CD4-positive, alpha-beta T cell treated with Interleukin-15 for 1 hour (primary cell): ENCODE data around the gene SGPL1.
"Not testable (repeated sequence)": the region's sequence is repeated elsewhere in the genome, so short reads cannot be mapped to it uniquely, and the experiment has no call there.

Source experiments
- DNase-seq: peaks from one replicate; pipeline ENCODE4 v3.0.0-alpha.2; 2020

The SGPL1 gene

GRCh38 chr10:70815504-70816219 lies at the start of gene SGPL1:
Gene SGPL1, plus strand, starts transcription at chr10:70815948. Its CDS starts 906 bp downstream, at chr10:70816854.
- peak; percentile 81 for DNase-seq

GRCh38 chr10:70768026-70768685 lies 47.6 kb upstream of the SGPL1 start:
- not testable (repeated sequence) for DNase-seq

GRCh38 chr10:70769121-70769520 lies 46.6 kb upstream of the SGPL1 start:
- no peak for DNase-seq

GRCh38 chr10:70770001-70770400 lies 45.7 kb upstream of the SGPL1 start:
- no peak for DNase-seq

- DNase-seq = not testable (repeated sequence)
Observed at GRCh38 chr10:70770516-70770915, 45.2 kb upstream of the SGPL1 start.

GRCh38 chr10:70771311-70772194 lies 44.2 kb upstream of the SGPL1 start:
- no peak for DNase-seq

- no peak for DNase-seq
Observed at GRCh38 chr10:70772627-70773026, 43.1 kb upstream of the SGPL1 start.

- no peak for DNase-seq
Observed at GRCh38 chr10:70773461-70773860, 42.3 kb upstream of the SGPL1 start.

GRCh38 chr10:70773965-70774809 lies 41.6 kb upstream of the SGPL1 start:
- DNase-seq = no peak

GRCh38 chr10:70774810-70775678 lies 40.7 kb upstream of the SGPL1 start:
- no peak for DNase-seq

GRCh38 chr10:70775679-70776454 lies 39.9 kb upstream of the SGPL1 start:
- no peak for DNase-seq

GRCh38 chr10:70776455-70777005 lies 39.2 kb upstream of the SGPL1 start:
- DNase-seq = no peak

- no peak for DNase-seq
Observed at GRCh38 chr10:70777063-70777875, 38.5 kb upstream of the SGPL1 start.

GRCh38 chr10:70778267-70778924 lies 37.4 kb upstream of the SGPL1 start:
- no peak for DNase-seq

- DNase-seq = no peak
Observed at GRCh38 chr10:70779088-70779487, 36.7 kb upstream of the SGPL1 start.

- peak; percentile 43 for DNase-seq
Observed at GRCh38 chr10:70779511-70780369, 36.0 kb upstream of the SGPL1 start.

- no peak for DNase-seq
Observed at GRCh38 chr10:70780370-70780760, 35.4 kb upstream of the SGPL1 start.

- DNase-seq = no peak
Observed at GRCh38 chr10:70780772-70781171, 35.0 kb upstream of the SGPL1 start.
